HCT116 (cell line): ENCODE data around the gene OXCT2.
"Not testable (repeated sequence)": the region's sequence is repeated elsewhere in the genome, so short reads cannot be mapped to it uniquely, and the experiment has no call there.

Source experiments
- CEBPB ChIP-seq: IDR thresholded peaks from 2 replicates; pipeline ENCODE4 v1.6.1; 2012; ENCODE audit warnings: low read depth
- CTCF ChIP-seq, 3 experiments: fragments of 200-600 bp in 1 of 3; sonication (generic) in 1 of 3; IDR thresholded peaks in 2 of 3; conservative IDR thresholded peaks in 1 of 3; 2 replicates each; pipeline ENCODE4 v1.5.1; 2012 to 2017; ENCODE audit warnings: low read depth in 2 of 3, low read length in 2 of 3, antibody characterized with exemption in 1 of 3, borderline replicate concordance in 1 of 3, control low read depth in 1 of 3, mild to moderate bottlenecking in 1 of 3, mixed read lengths in 1 of 3, mixed run types in 1 of 3, moderate library complexity in 1 of 3; ENCODE audit not compliant: insufficient read depth in 1 of 3
- EGR1 ChIP-seq: IDR thresholded peaks from 2 replicates; pipeline ENCODE4 v1.6.1; 2012; ENCODE audit warnings: low read depth
- EZH2 ChIP-seq: fragments of 200-600 bp; sonication (generic); IDR thresholded peaks from 2 replicates; pipeline ENCODE4 v1.6.1; 2017; ENCODE audit warnings: antibody characterized with exemption, mixed run types
- EZH2phosphoT487 ChIP-seq: fragments of 200-600 bp; IDR thresholded peaks from 2 replicates; pipeline ENCODE4 v1.6.1; 2018; ENCODE audit warnings: antibody characterized with exemption, borderline replicate concordance
- JUND ChIP-seq: IDR thresholded peaks from 2 replicates; pipeline ENCODE4 v1.6.1; 2012
- POLR2A ChIP-seq: IDR thresholded peaks from 2 replicates; pipeline ENCODE4 v1.7.0; 2011; ENCODE audit warnings: borderline replicate concordance; ENCODE audit not compliant: insufficient read depth, insufficient read length; ENCODE audit errors: extremely low read depth
- POLR2AphosphoS5 ChIP-seq: IDR thresholded peaks from 2 replicates; pipeline ENCODE4 v1.6.1; 2011; ENCODE audit warnings: mild to moderate bottlenecking, low read depth, low read length, moderate library complexity
- ZNF274 ChIP-seq: fragments of 200-500 bp; sonication (Bioruptor generic); IDR thresholded peaks from 2 replicates; pipeline ENCODE4 v1.6.1; 2014; ENCODE audit warnings: mild to moderate bottlenecking, low read depth, low read length, inconsistent platforms
- TF ChIP-seq, protein P1 (sequence below): IDR thresholded peaks from 2 replicates; pipeline ENCODE4 v1.6.1; 2012

DNA sequence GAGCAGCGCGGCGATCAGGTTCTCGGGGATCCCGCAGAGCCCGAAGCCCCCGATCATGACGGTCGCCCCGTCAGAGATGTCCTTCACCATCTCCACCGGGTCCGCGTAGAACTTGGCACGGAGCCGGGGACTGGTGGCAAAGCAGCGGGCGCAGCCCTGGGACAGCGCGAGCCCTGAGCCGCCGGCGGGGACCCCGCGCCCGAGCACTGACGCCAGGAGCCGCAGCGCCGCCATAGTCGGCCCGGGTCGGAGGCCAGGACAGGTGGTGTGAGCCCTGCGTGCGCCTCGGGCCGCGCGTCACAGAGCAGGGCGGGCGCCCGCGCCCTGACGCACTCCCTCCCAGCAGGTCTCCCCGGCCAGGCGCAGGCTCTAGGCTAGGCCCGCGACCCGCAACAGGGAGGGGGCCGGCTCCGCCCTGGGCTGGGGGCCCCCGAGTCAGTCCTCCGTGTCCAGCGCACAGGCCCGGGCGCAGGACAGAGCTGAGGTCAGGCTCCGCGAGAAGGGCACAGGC is at the start of gene OXCT2:
- TF ChIP-seq CTCF (IDR thresholded peaks at IDR 0.05 in 2 of 3, conservative IDR thresholded peaks at IDR 0.05 in 1 of 3; ENCODE audit: borderline replicate concordance in 1 of 3, insufficient read depth in 1 of 3, low read depth in 2 of 3, low read length in 2 of 3); CEBPB; EGR1; POLR2A; EZH2phosphoT487; ZNF274; JUND; EZH2; POLR2AphosphoS5: not testable (repeated sequence)
- TF ChIP-seq, protein P1, sequence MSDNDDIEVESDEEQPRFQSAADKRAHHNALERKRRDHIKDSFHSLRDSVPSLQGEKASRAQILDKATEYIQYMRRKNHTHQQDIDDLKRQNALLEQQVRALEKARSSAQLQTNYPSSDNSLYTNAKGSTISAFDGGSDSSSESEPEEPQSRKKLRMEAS = not testable (repeated sequence)
